Measurements from ENCODE around the gene NCBP2. TPM values are rescaled to one million over a fixed set of nuclear protein-coding genes. Genes with fewer than 3 reads are reported as not detected.

The NCBP2 gene
- 91.8 and 91.9 TPM in 2 replicates for total RNA-seq

DNA sequence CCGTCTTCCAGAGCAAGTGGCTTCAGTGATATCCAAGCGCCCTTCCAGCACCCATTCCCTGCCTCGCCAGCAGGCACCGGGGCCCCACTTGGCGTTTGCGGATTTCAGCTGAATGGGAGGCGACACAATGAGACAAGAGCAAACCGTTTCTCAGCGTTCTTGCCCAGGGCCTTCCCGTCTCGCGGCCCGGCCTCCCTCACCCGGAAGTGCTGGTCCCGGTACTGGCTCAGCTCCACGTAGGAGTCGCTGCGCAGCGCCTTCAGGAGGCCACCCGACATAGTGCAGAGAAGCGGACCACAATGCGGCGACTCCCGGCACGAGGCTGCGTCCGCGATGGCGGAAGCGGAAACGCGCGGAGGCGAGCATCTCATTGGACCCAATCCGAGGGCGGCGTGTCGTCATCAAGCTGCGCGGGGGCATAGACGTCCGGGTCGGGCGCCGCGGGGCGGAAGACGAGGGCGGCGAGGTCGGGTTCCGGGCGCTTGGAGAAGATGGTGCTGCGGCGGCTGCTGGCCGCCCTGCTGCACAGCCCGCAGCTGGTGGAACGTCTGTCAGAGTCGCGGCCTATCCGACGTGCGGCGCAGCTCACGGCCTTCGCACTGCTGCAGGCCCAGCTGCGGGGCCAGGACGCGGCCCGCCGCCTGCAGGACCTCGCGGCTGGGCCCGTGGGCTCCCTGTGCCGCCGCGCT is at the start of gene NCBP2:
NCBP2 (minus strand) TSS at position 303 of the 689 bp plus-strand sequence; CDS start at position 278, 25 bp downstream.

DNA sequence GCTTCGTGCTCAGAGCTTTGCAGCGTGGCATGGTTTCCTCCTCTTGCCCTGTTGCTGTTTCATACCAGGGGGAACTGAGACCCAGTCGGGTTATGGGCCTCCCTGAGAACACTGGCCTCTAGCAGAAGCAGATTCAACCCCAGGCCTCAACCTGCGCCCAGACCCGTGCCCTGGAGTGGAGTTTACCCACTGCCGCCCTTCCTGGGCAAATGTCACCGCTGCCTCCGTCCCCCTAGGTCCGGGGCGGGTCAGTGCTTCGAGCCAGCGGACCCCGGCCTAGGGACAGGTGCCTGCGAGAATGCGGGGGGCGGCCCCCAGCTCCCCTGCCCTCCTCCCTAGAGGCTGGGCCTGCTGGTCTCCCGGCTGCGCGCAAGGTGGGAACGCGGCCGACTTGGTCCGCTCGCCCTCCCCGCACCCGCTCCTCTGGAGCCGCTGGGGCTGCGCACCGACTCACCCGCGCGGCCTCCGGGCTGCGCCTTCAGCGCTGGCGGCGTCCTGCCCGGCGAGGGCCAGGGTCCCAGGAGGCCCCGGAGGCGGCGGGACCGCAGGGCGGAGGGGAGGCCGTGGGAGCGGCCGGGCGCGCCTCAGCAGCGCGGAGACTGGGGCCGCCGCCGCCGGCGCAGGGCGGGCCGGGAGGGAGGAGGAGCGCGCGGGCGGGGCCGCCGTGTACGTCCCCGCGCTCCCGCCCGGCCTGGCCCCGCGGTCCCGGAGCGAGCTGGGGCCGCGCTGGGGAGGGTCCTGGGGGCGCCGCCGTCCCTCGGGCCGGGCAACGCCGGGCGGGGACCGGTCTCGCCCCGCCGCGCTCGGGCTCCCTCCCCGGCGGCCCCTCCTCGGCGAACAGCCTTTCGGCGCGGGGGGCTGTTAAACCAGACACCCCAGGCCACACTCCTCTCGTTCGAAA is 26.2 kb upstream of the NCBP2 start, which contains the start of gene PIGZ:
PIGZ (minus strand) TSS at position 601 of the 901 bp plus-strand sequence. CDS start 16,802 bp downstream, outside the sequence.

Other genes with a start within 250 kb of the NCBP2 start
- gene CEP19, start 230.3 kb downstream of the NCBP2 start, total RNA-seq: 1.4 and 2.6 TPM in 2 replicates
- 24.9 and 33.5 TPM in 2 replicates for gene PIGX, start 230.2 kb downstream of the NCBP2 start, total RNA-seq
- 40.7 and 136 TPM in 2 replicates for gene PAK2, start 202.7 kb downstream of the NCBP2 start, total RNA-seq
- 42.7 and 56.4 TPM in 2 replicates for gene SENP5, start 74.6 kb downstream of the NCBP2 start, total RNA-seq
- gene PIGZ, start 26.3 kb upstream of the NCBP2 start, total RNA-seq: 0.34 and 1.3 TPM in 2 replicates
- 1.0 and 24.5 TPM in 2 replicates for gene MELTF, start 87.3 kb upstream of the NCBP2 start, total RNA-seq

All from nasal cavity respiratory epithelium epithelial cell of viscerocranial mucosa (primary cell).